ENCODE results near the gene BCL7C. TPM values are rescaled to one million over a fixed set of nuclear protein-coding genes. Genes with fewer than 3 reads are reported as not detected.
"Not testable (repeated sequence)": the region's sequence is repeated elsewhere in the genome, so short reads cannot be mapped to it uniquely, and the experiment has no call there.

BCL7C gene
- total and polyA plus RNA-seq, 10 of the 15 experiments (the other 5 are each of a cell fraction or from before 2014, with no cell fraction given) = 1.1 to 30.5 (median 13.7) TPM

GRCh38 chr16:30891043-30891823 is 2.6 kb downstream of the BCL7C start:
- H3K9ac ChIP-seq (ENCODE audit: control insufficient read depth, insufficient read depth, low read length); BruUV-seq (replicated peaks); DNase-seq (ENCODE audit: low read depth, low spot score); ATAC-seq; H4K20me1 ChIP-seq (ENCODE audit: control insufficient read depth, insufficient read depth); H3K4me2 ChIP-seq (ENCODE audit: control insufficient read depth, insufficient read depth); H3K36me3 ChIP-seq (ENCODE audit: control insufficient read depth in 2 of 2, insufficient read depth in 2 of 2, low read length in 1 of 2); H2AFZ ChIP-seq (ENCODE audit: control insufficient read depth, low read depth, low read length); FAIRE-seq; H3K27ac ChIP-seq (ENCODE audit: control insufficient read depth, insufficient read depth); H3K79me2 ChIP-seq (ENCODE audit: control insufficient read depth, insufficient read depth, low read length); H3K27me3 ChIP-seq (replicated peaks in 1 of 2; ENCODE audit: control insufficient read depth in 2 of 2, insufficient read depth in 2 of 2, low read length in 1 of 2); in situ Hi-C loops (cut with MboI); H3K9me3 ChIP-seq (replicated peaks; ENCODE audit: control insufficient read depth, insufficient read depth, low read length); H3K4me3 ChIP-seq: not testable (repeated sequence)
- POLR2A ChIA-PET = interaction anchor here (0.6 to 3.1 kb wide), 3 partner anchors 8 to 46 kb away, joined by 3 to 16 read pairs (median 5); no protein-coding TSS in a partner anchor
- CTCF ChIA-PET = interaction anchor here (1.1 to 5.4 kb wide), 3 partner anchors 10 to 75 kb away, joined by 4 to 32 read pairs (median 4); no protein-coding TSS in a partner anchor
- peaks cover 16% of the 10 kb centered on the region for H3K4me1 ChIP-seq (ENCODE audit: control insufficient read depth, insufficient read depth, low read length)
- SMC1A ChIA-PET (ENCODE audit: uncharacterized antibody, unreplicated experiment) = interaction anchor here (0.6 to 1.5 kb wide), 4 partner anchors 45 to 174 kb away, joined by 3 to 8 read pairs (median 3); no protein-coding TSS in a partner anchor
- WGBS (ENCODE audit: insufficient coverage, insufficient replicate concordance, low lambda C conversion rate, missing lambda C conversion rate) = 97% methylated on average over 15 of the region's 15 CpGs
- RAD21 ChIA-PET (ENCODE audit: unreplicated experiment) = interaction anchor here (1.6 to 3.0 kb wide), 2 partner anchors 10 to 46 kb away, joined by 3 to 22 read pairs; no protein-coding TSS in a partner anchor
- intact Hi-C loops (cut with micrococcal nuclease; ENCODE audit: unreplicated experiment) = loop anchor here (10.0 kb wide), 1 partner anchor 236 kb away; the partner anchor contains the start of genes FBRS and PRR14

- no peak overlapping the region for H3K4me2 ChIP-seq (ENCODE audit: control insufficient read depth, insufficient read depth)
- ATAC-seq = no peak
Measured at GRCh38 chr16:30889721-30890120, 4.2 kb downstream of the BCL7C start.

More at GRCh38 chr16:30889721-30890120, 4.2 kb downstream of the BCL7C start:
- peaks cover 0 to 5% of the 10 kb centered on the region in 2 experiments; a peak in 2 of 4 replicates for H3K36me3 ChIP-seq (ENCODE audit: control insufficient read depth in 2 of 2, insufficient read depth in 2 of 2, low read length in 1 of 2)
- WGBS (ENCODE audit: insufficient coverage, insufficient replicate concordance, low lambda C conversion rate, missing lambda C conversion rate) = 96% methylated on average over 3 of the region's 5 CpGs
- ChIA-PET POLR2A (interaction anchor here (0.6 to 3.1 kb wide), 3 partner anchors 14 to 50 kb away, joined by 3 to 16 read pairs (median 4); no protein-coding TSS in a partner anchor), SMC1A (ENCODE audit: uncharacterized antibody, unreplicated experiment) (interaction anchor here (2.0 kb wide), 1 partner anchor 45 kb away, joined by 7 read pairs; no protein-coding TSS in a partner anchor), CTCF (interaction anchor here (5.4 kb wide), 1 partner anchor 44 kb away, joined by 32 read pairs; no protein-coding TSS in a partner anchor), RAD21 (ENCODE audit: unreplicated experiment) (no interaction called here)
- no peak overlapping the region for H2AFZ ChIP-seq (ENCODE audit: control insufficient read depth, low read depth, low read length)
- H3K4me1 ChIP-seq (ENCODE audit: control insufficient read depth, insufficient read depth, low read length) = peaks cover 19% of the 10 kb centered on the region
- H3K9ac ChIP-seq (ENCODE audit: control insufficient read depth, insufficient read depth, low read length) = no peak overlapping the region
- H3K27ac ChIP-seq (ENCODE audit: control insufficient read depth, insufficient read depth) = no peak overlapping the region
- DNase-seq (ENCODE audit: low read depth, low spot score) = no peak
- no peaks in the 10 kb centered on the region for H4K20me1 ChIP-seq (ENCODE audit: control insufficient read depth, insufficient read depth)
- in situ Hi-C loops (cut with MboI) = no loop called here
- H3K79me2 ChIP-seq (ENCODE audit: control insufficient read depth, insufficient read depth, low read length) = peaks cover 1% of the 10 kb centered on the region; the same call in 1 of the 2 replicates
- no peak overlapping the region for H3K4me3 ChIP-seq
- BruUV-seq (replicated peaks) = no TSS peak
- TF ChIP-seq ZBED1 (IDR thresholded peaks at IDR 0.05; ENCODE audit: borderline replicate concordance) = no peak
- TF ChIP-seq SIX5 (IDR thresholded peaks at IDR 0.05; ENCODE audit: low read depth, low read length, severe bottlenecking) = no peak
- TF ChIP-seq BCL3 (IDR thresholded peaks at IDR 0.05; ENCODE audit: borderline replicate concordance, insufficient read depth, low read depth, low read length, poor library complexity, severe bottlenecking) = no peak
- TF ChIP-seq BCL11A (IDR thresholded peaks at IDR 0.05; ENCODE audit: low read depth, low read length) = no peak
- TF ChIP-seq HCFC1 (IDR thresholded peaks at IDR 0.05; ENCODE audit: low read length) = no peak
- TF ChIP-seq CEBPZ (IDR thresholded peaks at IDR 0.05; ENCODE audit: low read depth, low read length) = no peak
- no peak for TF ChIP-seq SMAD1 (IDR thresholded peaks at IDR 0.05; ENCODE audit: low read depth, partially characterized antibody)
- TF ChIP-seq MLLT1 (IDR thresholded peaks at IDR 0.05) = no peak
- H3K9me3 ChIP-seq (replicated peaks; ENCODE audit: control insufficient read depth, insufficient read depth, low read length) = no peaks in the 10 kb centered on the region
- no peaks in the 10 kb centered on the region for H3K27me3 ChIP-seq (replicated peaks in 1 of 2; ENCODE audit: control insufficient read depth in 2 of 2, insufficient read depth in 2 of 2, low read length in 1 of 2)
- FAIRE-seq = no peak
- intact Hi-C loops (cut with micrococcal nuclease; ENCODE audit: unreplicated experiment) = loop anchor here (10.0 kb wide), 1 partner anchor 235 kb away; the partner anchor contains the start of genes FBRS and PRR14

Data from GM12878 (cell line).